CD4-positive, alpha-beta T cell (primary cell): ENCODE data around the gene ZNF519. TPM values are rescaled to one million over a fixed set of nuclear protein-coding genes. Genes with fewer than 3 reads are reported as not detected.

Experiments
- ATAC-seq: fragments of 200-7000 bp; cut with Tn5 transposase; one replicate; pipeline ENCODE4 v1.10.0; 2022; ENCODE audit warnings: mild to moderate bottlenecking; ENCODE audit not compliant: poor library complexity
- CTCF ChIA-PET: fragments of 350-600 bp; sonication (Branson Sonifier 250); formaldehyde crosslinking; loops from one replicate; lab custom pipeline; 2021; ENCODE audit warnings: antibody characterized with exemption, inconsistent platforms; lab: Charles Lee
- POLR2A ChIA-PET: fragments of 350-600 bp; sonication (Branson Sonifier 250); formaldehyde crosslinking; loops from one replicate; lab custom pipeline; 2021; ENCODE audit warnings: antibody characterized with exemption, inconsistent platforms; lab: Charles Lee
- DNase-seq, 14 experiments: peaks; one replicate each; pipeline ENCODE4 v3.0.0-alpha.2; 2013 to 2020; ENCODE audit warnings: mixed read lengths in 2 of 14
- H3K27ac ChIP-seq, 2 donors: one replicate each; pipeline versions ENCODE4 v1.5.1 to v1.7.0; 2013; ENCODE audit warnings: low read length in 2 of 2, low read depth in 1 of 2, mild to moderate bottlenecking in 1 of 2
- H3K27me3 ChIP-seq, 2 experiments: 1 replicate in 1 of 2; 2 replicates in 1 of 2; pipeline versions ENCODE4 v1.6.1 to v1.7.0; 2013; ENCODE audit warnings: low read length in 2 of 2, control low read depth in 1 of 2, mild to moderate bottlenecking in 1 of 2, moderate library complexity in 1 of 2; ENCODE audit not compliant: insufficient read depth in 2 of 2, control insufficient read depth in 1 of 2
- H3K36me3 ChIP-seq: one replicate; pipeline ENCODE4 v1.6.1; 2013; ENCODE audit warnings: low read length, control low read depth; ENCODE audit not compliant: insufficient read depth
- H3K4me1 ChIP-seq: one replicate; pipeline ENCODE4 v1.6.1; 2013; ENCODE audit warnings: low read length, control low read depth; ENCODE audit not compliant: insufficient read depth
- H3K4me3 ChIP-seq: one replicate; pipeline ENCODE4 v1.5.1; 2013; ENCODE audit warnings: mild to moderate bottlenecking, low read length, moderate library complexity
- H3K9me3 ChIP-seq, 2 experiments: 1 replicate in 1 of 2; 2 replicates in 1 of 2; pipeline versions ENCODE4 v1.6.1 to v1.7.0; 2013; ENCODE audit warnings: low read length in 2 of 2, mild to moderate bottlenecking in 2 of 2, control low read depth in 1 of 2, moderate library complexity in 1 of 2; ENCODE audit not compliant: control insufficient read depth in 1 of 2, insufficient read depth in 1 of 2
- H3K27ac Mint-ChIP-seq: one replicate; pipeline ENCODE4 v1.8.0; 2020; ENCODE audit warnings: mixed read lengths
- H3K27me3 Mint-ChIP-seq: one replicate; pipeline ENCODE4 v1.8.0; 2021; ENCODE audit warnings: mixed read lengths
- H3K36me3 Mint-ChIP-seq: one replicate; pipeline ENCODE4 v1.8.0; 2021; ENCODE audit warnings: low read depth, mixed read lengths
- H3K4me1 Mint-ChIP-seq: one replicate; pipeline ENCODE4 v1.8.0; 2021; ENCODE audit warnings: low read depth, mixed read lengths
- H3K4me3 Mint-ChIP-seq: one replicate; pipeline ENCODE4 v1.8.0; 2020; ENCODE audit warnings: mild to moderate bottlenecking, mixed read lengths
- H3K9me3 Mint-ChIP-seq: one replicate; pipeline ENCODE4 v1.8.0; 2020; ENCODE audit warnings: mixed read lengths
- CTCF ChIP-seq: fragments of 200-600 bp; IDR thresholded peaks from one replicate; pipeline ENCODE4 v1.8.0; 2022; ENCODE audit warnings: antibody characterized with exemption, mild to moderate bottlenecking
- intact Hi-C, 2 experiments: fragments of 100-400 bp; cut with DNase I in 1 of 2; cut with micrococcal nuclease in 1 of 2; formaldehyde crosslinking; loops; one replicate each; pipeline versions ENCODE4 v1.15.1 to v1.9.0; 2023 to 2025; cut with DNase I, micrococcal nuclease
- total RNA-seq, 174 experiments: library from RNA in 2 of 174; stranded (reverse) in 2 of 174; gene quantifications; one replicate each; pipeline ENCODE4 v1.2.3 and lab custom pipeline; 2021 to 2026

Gene ZNF519
- total RNA-seq, 2 experiments from 2014 or later: 8.3 to 10.4 TPM

GRCh38 chr18:14117606-14118005, 14.6 kb downstream of the ZNF519 start:
- H3K27me3 ChIP-seq: no peaks in the 10 kb centered on the region
- no peak overlapping the region for H3K4me3 Mint-ChIP-seq
- intact Hi-C loops: no loop called here
- ATAC-seq: no peak
- H3K36me3 Mint-ChIP-seq: peaks cover 24% of the 10 kb centered on the region
- no peaks in the 10 kb centered on the region for H3K9me3 ChIP-seq
- H3K9me3 Mint-ChIP-seq: peaks cover 7% of the 10 kb centered on the region
- no peak overlapping the region for H3K27ac Mint-ChIP-seq
- H3K4me1 Mint-ChIP-seq: no peaks in the 10 kb centered on the region
- H3K36me3 ChIP-seq: no peaks in the 10 kb centered on the region
- no peak overlapping the region for H3K27ac ChIP-seq
- ChIA-PET CTCF (no interaction called here), POLR2A (no interaction called here)
- no peaks in the 10 kb centered on the region for H3K27me3 Mint-ChIP-seq
- no peaks in the 10 kb centered on the region for H3K4me1 ChIP-seq
- no peak for DNase-seq
- TF ChIP-seq CTCF: no peak
- no peak overlapping the region for H3K4me3 ChIP-seq

- ATAC-seq (no peak), DNase-seq (no peak)
- Mint-ChIP-seq H3K36me3 (peaks cover 70% of the 10 kb centered on the region), H3K4me1 (no peaks in the 10 kb centered on the region), H3K27me3 (no peaks in the 10 kb centered on the region), H3K4me3 (no peak overlapping the region), H3K27ac (no peak overlapping the region), H3K9me3 (peaks cover 23% of the 10 kb centered on the region)
- Histone ChIP-seq H3K27ac (no peak overlapping the region), H3K9me3 (peaks cover 13 to 33% of the 10 kb centered on the region in 2 experiments), H3K36me3 (no peaks in the 10 kb centered on the region), H3K4me3 (no peak overlapping the region), H3K4me1 (no peaks in the 10 kb centered on the region), H3K27me3 (no peaks in the 10 kb centered on the region)
- POLR2A ChIA-PET: no interaction called here
- CTCF ChIA-PET: no interaction called here
- intact Hi-C loops: no loop called here
- TF ChIP-seq CTCF: no peak
These were observed 25.3 kb downstream of the ZNF519 start for GRCh38 chr18:14106906-14107305.

- TF ChIP-seq CTCF: no peak
- Mint-ChIP-seq H3K27me3 (no peaks in the 10 kb centered on the region), H3K4me1 (peaks cover 10% of the 10 kb centered on the region), H3K9me3 (peaks cover 18% of the 10 kb centered on the region), H3K4me3 (no peak overlapping the region), H3K27ac (no peak overlapping the region), H3K36me3 (peaks cover 72% of the 10 kb centered on the region)
- no peak overlapping the region for H3K4me3 ChIP-seq
- peaks cover 16 to 33% of the 10 kb centered on the region in 2 experiments for H3K9me3 ChIP-seq
- no peak overlapping the region for H3K27ac ChIP-seq
- intact Hi-C loops: no loop called here
- ChIA-PET CTCF (no interaction called here), POLR2A (no interaction called here)
- no peaks in the 10 kb centered on the region for H3K4me1 ChIP-seq
- DNase-seq: no peak
- no peaks in the 10 kb centered on the region for H3K27me3 ChIP-seq
- H3K36me3 ChIP-seq: no peaks in the 10 kb centered on the region
- ATAC-seq: no peak
These were observed 27.1 kb downstream of the ZNF519 start for GRCh38 chr18:14104906-14105748.
